ENCODE data around the gene AS3MT.

- no peak for TF ChIP-seq EZH2 (IDR thresholded peaks at IDR 0.05; ENCODE audit: borderline replicate concordance, low read depth, low read length, severe bottlenecking)
- TF ChIP-seq, protein P1, sequence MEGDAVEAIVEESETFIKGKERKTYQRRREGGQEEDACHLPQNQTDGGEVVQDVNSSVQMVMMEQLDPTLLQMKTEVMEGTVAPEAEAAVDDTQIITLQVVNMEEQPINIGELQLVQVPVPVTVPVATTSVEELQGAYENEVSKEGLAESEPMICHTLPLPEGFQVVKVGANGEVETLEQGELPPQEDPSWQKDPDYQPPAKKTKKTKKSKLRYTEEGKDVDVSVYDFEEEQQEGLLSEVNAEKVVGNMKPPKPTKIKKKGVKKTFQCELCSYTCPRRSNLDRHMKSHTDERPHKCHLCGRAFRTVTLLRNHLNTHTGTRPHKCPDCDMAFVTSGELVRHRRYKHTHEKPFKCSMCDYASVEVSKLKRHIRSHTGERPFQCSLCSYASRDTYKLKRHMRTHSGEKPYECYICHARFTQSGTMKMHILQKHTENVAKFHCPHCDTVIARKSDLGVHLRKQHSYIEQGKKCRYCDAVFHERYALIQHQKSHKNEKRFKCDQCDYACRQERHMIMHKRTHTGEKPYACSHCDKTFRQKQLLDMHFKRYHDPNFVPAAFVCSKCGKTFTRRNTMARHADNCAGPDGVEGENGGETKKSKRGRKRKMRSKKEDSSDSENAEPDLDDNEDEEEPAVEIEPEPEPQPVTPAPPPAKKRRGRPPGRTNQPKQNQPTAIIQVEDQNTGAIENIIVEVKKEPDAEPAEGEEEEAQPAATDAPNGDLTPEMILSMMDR (IDR thresholded peaks at IDR 0.05; ENCODE audit: borderline replicate concordance, extremely low read depth, low read length, poor library complexity, severe bottlenecking), result no peak
Observed at GRCh38 chr10:102951316-102951715, 82.0 kb downstream of the AS3MT start.
